Uterus (tissue), 2 donors: ENCODE results near the gene VWF.

Experiments
- CTCF ChIP-seq, 4 experiments: fragments of 200-600 bp in 2 of 4; fragments of 450-650 bp in 2 of 4; sonication (generic) in 2 of 4; IDR thresholded peaks; one replicate each; pipeline ENCODE4 v1.5.1; 2016 to 2019; ENCODE audit warnings: antibody characterized with exemption in 4 of 4, mild to moderate bottlenecking in 2 of 4, moderate library complexity in 1 of 4
- POLR2A ChIP-seq, 2 donors: fragments of 450-650 bp; IDR thresholded peaks; one replicate each; pipeline ENCODE4 v1.6.1; 2016; ENCODE audit warnings: antibody characterized with exemption in 2 of 2, mild to moderate bottlenecking in 1 of 2, moderate library complexity in 1 of 2

GRCh38 chr12:5977556-5977955 lies 146.9 kb downstream of the VWF start:
- TF ChIP-seq CTCF (IDR thresholded peaks at IDR 0.05) (no peak), POLR2A (IDR thresholded peaks at IDR 0.05) (no peak)
